Type B pancreatic cell (in vitro differentiated cells): ENCODE results near the gene VTI1B. TPM values are rescaled to one million over a fixed set of nuclear protein-coding genes. Genes with fewer than 3 reads are reported as not detected.

Experiments
- DNase-seq: peaks from one replicate; pipeline ENCODE4 v3.0.0; 2021; ENCODE audit warnings: mixed read lengths; ENCODE audit not compliant: unreplicated experiment; ENCODE audit errors: extremely low spot score
- H3K27ac Mint-ChIP-seq: 2 replicates; pipeline ENCODE4 v1.8.0; 2021; ENCODE audit warnings: mild to moderate bottlenecking, mixed read lengths
- H3K27me3 Mint-ChIP-seq: 2 replicates; pipeline ENCODE4 v1.8.0; 2021; ENCODE audit warnings: mixed read lengths
- H3K36me3 Mint-ChIP-seq: 2 replicates; pipeline ENCODE4 v1.8.0; 2021; ENCODE audit warnings: mixed read lengths
- H3K4me1 Mint-ChIP-seq: one replicate; pipeline ENCODE4 v1.8.0; 2021; ENCODE audit warnings: mixed read lengths; ENCODE audit not compliant: unreplicated experiment
- H3K4me3 Mint-ChIP-seq: 2 replicates; pipeline ENCODE4 v1.8.0; 2021; ENCODE audit warnings: mild to moderate bottlenecking, mixed read lengths
- H3K9me3 Mint-ChIP-seq: 2 replicates; pipeline ENCODE4 v1.8.0; 2021; ENCODE audit warnings: mixed read lengths
- total RNA-seq: library from RNA; stranded (reverse); gene quantifications from 2 replicates; pipeline ENCODE4 v1.2.1, GENCODE V29; 2021; ENCODE audit warnings: low replicate concordance
- TF ChIP-seq, protein P1 (sequence below): fragments of 200-600 bp; sonication (generic); conservative IDR thresholded peaks from 2 replicates; pipeline ENCODE4 v1.5.0; 2021; ENCODE audit warnings: antibody characterized with exemption, mild to moderate bottlenecking

Gene VTI1B
- total RNA-seq, 1 donor from 2014 or later: 92.0 TPM

DNA sequence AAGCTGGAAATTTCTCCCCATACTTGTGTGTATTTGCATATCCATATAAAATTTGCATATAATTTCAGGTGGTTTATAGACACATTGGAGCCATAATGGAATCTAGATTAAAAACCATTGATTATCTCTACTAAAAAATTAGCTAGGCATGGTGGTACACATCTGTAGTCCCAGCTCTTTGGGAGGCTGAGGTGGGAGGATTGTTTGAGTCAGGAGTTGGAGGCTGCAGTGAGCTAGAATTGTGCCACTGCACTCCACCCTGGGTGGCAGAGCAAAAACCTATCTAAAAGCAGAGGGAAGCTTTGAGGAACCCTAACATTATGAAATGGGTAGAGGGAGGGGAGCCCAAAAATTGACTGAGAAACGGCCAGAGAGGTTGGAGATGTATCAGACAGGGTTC is 23.7 kb upstream of the VTI1B start:
- Mint-ChIP-seq H3K9me3 (no peaks in the 10 kb centered on the region), H3K4me1 (peaks cover 13% of the 10 kb centered on the region), H3K27ac (no peak overlapping the region), H3K4me3 (no peak overlapping the region), H3K27me3 (no peaks in the 10 kb centered on the region), H3K36me3 (no peaks in the 10 kb centered on the region)
- TF ChIP-seq, protein P1, sequence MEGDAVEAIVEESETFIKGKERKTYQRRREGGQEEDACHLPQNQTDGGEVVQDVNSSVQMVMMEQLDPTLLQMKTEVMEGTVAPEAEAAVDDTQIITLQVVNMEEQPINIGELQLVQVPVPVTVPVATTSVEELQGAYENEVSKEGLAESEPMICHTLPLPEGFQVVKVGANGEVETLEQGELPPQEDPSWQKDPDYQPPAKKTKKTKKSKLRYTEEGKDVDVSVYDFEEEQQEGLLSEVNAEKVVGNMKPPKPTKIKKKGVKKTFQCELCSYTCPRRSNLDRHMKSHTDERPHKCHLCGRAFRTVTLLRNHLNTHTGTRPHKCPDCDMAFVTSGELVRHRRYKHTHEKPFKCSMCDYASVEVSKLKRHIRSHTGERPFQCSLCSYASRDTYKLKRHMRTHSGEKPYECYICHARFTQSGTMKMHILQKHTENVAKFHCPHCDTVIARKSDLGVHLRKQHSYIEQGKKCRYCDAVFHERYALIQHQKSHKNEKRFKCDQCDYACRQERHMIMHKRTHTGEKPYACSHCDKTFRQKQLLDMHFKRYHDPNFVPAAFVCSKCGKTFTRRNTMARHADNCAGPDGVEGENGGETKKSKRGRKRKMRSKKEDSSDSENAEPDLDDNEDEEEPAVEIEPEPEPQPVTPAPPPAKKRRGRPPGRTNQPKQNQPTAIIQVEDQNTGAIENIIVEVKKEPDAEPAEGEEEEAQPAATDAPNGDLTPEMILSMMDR: no peak
- DNase-seq: no peak

DNA sequence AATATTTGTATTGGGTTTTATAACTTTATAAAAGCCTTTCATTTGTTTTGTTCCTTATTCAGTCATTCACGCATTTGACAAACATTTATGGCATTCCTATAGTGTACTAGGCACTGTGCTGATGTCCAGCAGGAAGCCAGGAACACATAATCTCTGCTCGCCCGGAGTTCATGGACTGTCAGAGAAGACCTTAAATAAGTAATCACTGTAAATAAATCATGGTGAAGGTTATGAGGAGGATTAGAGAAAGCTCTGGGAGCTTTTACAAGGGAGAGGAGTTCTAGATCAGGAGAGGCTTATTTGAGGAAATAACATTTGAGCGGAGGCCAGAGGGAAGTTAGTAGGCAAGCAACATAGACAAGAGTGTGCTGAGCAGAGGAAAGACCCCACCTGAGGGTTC is 22.6 kb upstream of the VTI1B start:
- Mint-ChIP-seq H3K27ac (no peak overlapping the region), H3K36me3 (peaks cover 4% of the 10 kb centered on the region), H3K4me1 (peaks cover 18% of the 10 kb centered on the region), H3K9me3 (no peaks in the 10 kb centered on the region), H3K27me3 (no peaks in the 10 kb centered on the region), H3K4me3 (no peak overlapping the region)
- TF ChIP-seq, protein P1: no peak
- no peak for DNase-seq

DNA sequence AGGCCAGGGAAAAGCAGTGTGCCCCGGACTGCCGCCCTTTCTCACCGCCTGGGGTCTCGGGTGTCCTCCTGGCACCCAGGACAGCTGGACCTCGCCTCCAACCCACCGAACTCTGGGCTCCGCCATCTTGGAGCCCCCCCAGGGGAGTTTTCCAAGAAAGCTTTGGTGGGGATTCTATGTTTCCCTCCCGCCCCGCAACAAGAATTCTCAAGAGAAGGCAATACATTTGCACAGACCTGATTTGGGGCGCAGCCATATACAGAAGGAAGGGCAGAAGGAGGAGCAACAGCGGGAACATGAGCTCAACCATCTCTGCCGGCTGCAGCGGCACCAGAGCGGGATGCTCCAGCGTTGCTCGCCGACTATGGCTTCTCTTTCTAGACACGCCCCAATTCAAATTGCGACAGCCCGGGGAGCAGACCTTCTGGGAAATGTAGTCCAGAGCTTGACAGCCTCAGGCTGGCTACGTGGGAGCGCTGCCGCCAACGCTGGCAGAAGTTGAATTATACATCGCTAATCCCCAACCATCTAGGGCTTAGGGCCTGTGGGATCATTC is 21.0 kb upstream of the VTI1B start, which contains the start of gene RDH11:
Gene RDH11, minus strand, starts transcription at position 371 of the 556 bp plus-strand sequence. Its CDS starts 61 bp downstream, at position 310.
- peak within 1 kb of the TSS; percentile 93 for H3K4me3 Mint-ChIP-seq
- peaks cover 4% of the 10 kb centered on the region for H3K36me3 Mint-ChIP-seq
- H3K4me1 Mint-ChIP-seq: peaks cover 18% of the 10 kb centered on the region
- H3K27me3 Mint-ChIP-seq: no peaks in the 10 kb centered on the region
- no peaks in the 10 kb centered on the region for H3K9me3 Mint-ChIP-seq
- TF ChIP-seq, protein P1: peak; percentile 27
- DNase-seq: peak; percentile 85
- H3K27ac Mint-ChIP-seq: peak within 1 kb of the TSS; percentile 94

DNA sequence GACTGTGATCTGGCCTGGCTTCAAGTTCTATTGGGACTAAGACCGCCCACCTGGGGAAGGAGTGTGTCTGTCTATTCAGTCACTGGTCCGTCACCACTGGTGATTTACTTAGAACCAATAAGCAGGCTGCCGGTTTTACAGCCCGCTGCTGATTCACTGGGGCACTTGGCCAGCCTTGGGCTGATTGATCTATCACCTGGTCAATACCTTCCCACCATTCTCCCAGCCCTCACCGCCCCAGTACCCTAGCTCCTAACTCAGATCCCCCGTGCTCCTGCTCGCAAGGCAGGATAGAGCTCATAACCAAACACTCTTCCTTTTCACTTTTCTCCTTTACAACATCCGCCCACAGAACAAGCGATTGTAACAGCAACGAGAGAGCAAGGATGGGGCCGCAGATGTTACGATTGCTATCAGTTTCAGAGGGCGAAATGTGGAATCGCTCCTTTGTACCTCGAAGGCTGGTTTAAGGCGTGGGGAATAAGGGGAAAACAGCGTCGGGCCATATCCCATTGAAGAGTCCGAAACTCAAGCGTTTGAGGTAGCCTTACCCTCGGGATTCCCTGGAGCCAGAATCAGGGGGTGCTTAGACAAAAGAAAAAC is 20.5 kb upstream of the VTI1B start:
- Mint-ChIP-seq H3K4me1 (peaks cover 18% of the 10 kb centered on the region), H3K27me3 (no peaks in the 10 kb centered on the region), H3K4me3 (peak overlapping the region; percentile 93), H3K36me3 (peaks cover 8% of the 10 kb centered on the region), H3K27ac (peak overlapping the region; percentile 94), H3K9me3 (no peaks in the 10 kb centered on the region)
- TF ChIP-seq, protein P1: no peak
- no peak for DNase-seq

DNA sequence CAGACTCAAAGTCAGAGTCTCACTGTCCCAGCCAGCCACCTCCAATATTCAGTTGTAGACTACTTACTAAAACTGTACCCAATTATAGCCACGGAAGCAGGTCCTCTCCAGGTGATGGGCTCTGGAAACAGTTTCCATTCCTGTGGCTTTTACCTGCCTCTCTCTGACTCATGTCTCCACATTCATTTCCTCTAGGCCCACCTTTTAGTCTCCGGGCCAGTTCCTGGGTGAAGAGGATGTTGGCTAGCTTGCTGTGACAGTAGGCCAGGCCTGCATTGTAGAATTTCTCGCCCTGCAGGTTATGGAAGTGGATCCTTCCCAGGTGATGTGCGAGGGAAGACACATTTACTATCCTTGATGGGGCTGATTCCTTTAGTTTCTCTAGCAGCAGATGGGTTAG is 15.6 kb upstream of the VTI1B start:
- H3K9me3 Mint-ChIP-seq: no peaks in the 10 kb centered on the region
- H3K36me3 Mint-ChIP-seq: peaks cover 39% of the 10 kb centered on the region
- DNase-seq: no peak
- no peaks in the 10 kb centered on the region for H3K27me3 Mint-ChIP-seq
- H3K4me1 Mint-ChIP-seq: peaks cover 18% of the 10 kb centered on the region
- no peak overlapping the region for H3K27ac Mint-ChIP-seq
- no peak overlapping the region for H3K4me3 Mint-ChIP-seq
- TF ChIP-seq, protein P1: no peak
